Colonic mucosa (tissue), 4 donors: ENCODE data around the gene SCAF4. TPM values are rescaled to one million over a fixed set of nuclear protein-coding genes. Genes with fewer than 3 reads are reported as not detected.

Experiments used
- DNase-seq: peaks from one replicate; pipeline ENCODE4 v3.0.0-alpha.2; 2020
- H3K27ac ChIP-seq: fragments of 200-600 bp; one replicate; pipeline ENCODE4 v1.8.0; 2021
- H3K27me3 ChIP-seq: fragments of 200-600 bp; one replicate; pipeline ENCODE4 v1.8.0; 2021
- H3K36me3 ChIP-seq: fragments of 200-600 bp; one replicate; pipeline ENCODE4 v1.8.0; 2021
- H3K4me1 ChIP-seq: fragments of 200-600 bp; one replicate; pipeline ENCODE4 v1.8.0; 2021; ENCODE audit warnings: mild to moderate bottlenecking
- H3K4me3 ChIP-seq: fragments of 200-600 bp; one replicate; pipeline ENCODE4 v1.8.0; 2021
- H3K9ac ChIP-seq, 2 donors: one replicate each; pipeline ENCODE4 v1.7.0; 2013; ENCODE audit warnings: control low read depth in 2 of 2, low read depth in 2 of 2, low read length in 2 of 2
- H3K9me3 ChIP-seq: fragments of 200-600 bp; one replicate; pipeline ENCODE4 v1.8.0; 2021
- CTCF ChIP-seq: fragments of 200-600 bp; IDR thresholded peaks from one replicate; pipeline ENCODE4 v1.8.0; 2022; ENCODE audit warnings: antibody characterized with exemption, mild to moderate bottlenecking
- intact Hi-C: fragments of 100-400 bp; cut with DNase I; formaldehyde crosslinking; loops from one replicate; pipeline ENCODE4 v1.14.1; 2022
- total RNA-seq, 2 donors: library from RNA; stranded (reverse); fragmentation: NEBNext Ultra II Directional in 1 of 2; extraction: Animal tissue kit (Norgen Biotek cat#: 25700) in 1 of 2; gene quantifications; one replicate each; pipeline ENCODE4 v1.2.1, GENCODE V29; 2021
- donor health status: healthy.
- donor health status: DM: no; HTN: no; CAD: no.
- donor health status: DM: no; HTN: no; CAD: no.

Gene SCAF4
- total RNA-seq, 2 donors from 2014 or later = 35.1 to 35.9 TPM

- TF ChIP-seq CTCF = no peak
- H3K9ac ChIP-seq = no peak overlapping the region
- DNase-seq = no peak
- H3K36me3 ChIP-seq = no peaks in the 10 kb centered on the region
- H3K9me3 ChIP-seq = no peaks in the 10 kb centered on the region
- no peak overlapping the region for H3K27ac ChIP-seq
- intact Hi-C loops = no loop called here
- no peaks in the 10 kb centered on the region for H3K4me1 ChIP-seq
- H3K27me3 ChIP-seq = no peaks in the 10 kb centered on the region
- H3K4me3 ChIP-seq = no peak overlapping the region
Observed at GRCh38 chr21:31713115-31713514, 18.8 kb downstream of the SCAF4 start.

- H3K9ac ChIP-seq = no peak overlapping the region
- H3K4me3 ChIP-seq = no peak overlapping the region
- H3K9me3 ChIP-seq = no peaks in the 10 kb centered on the region
- no peak for TF ChIP-seq CTCF
- no peak overlapping the region for H3K27ac ChIP-seq
- intact Hi-C loops = no loop called here
- DNase-seq = no peak
- no peaks in the 10 kb centered on the region for H3K36me3 ChIP-seq
- H3K4me1 ChIP-seq = no peaks in the 10 kb centered on the region
- no peaks in the 10 kb centered on the region for H3K27me3 ChIP-seq
Observed at GRCh38 chr21:31711745-31712285, 20.1 kb downstream of the SCAF4 start.

- no peak overlapping the region for H3K27ac ChIP-seq
- no peaks in the 10 kb centered on the region for H3K9me3 ChIP-seq
- no peaks in the 10 kb centered on the region for H3K27me3 ChIP-seq
- no peak for DNase-seq
- no peaks in the 10 kb centered on the region for H3K4me1 ChIP-seq
- no peak overlapping the region for H3K9ac ChIP-seq
- H3K36me3 ChIP-seq = no peaks in the 10 kb centered on the region
- no peak overlapping the region for H3K4me3 ChIP-seq
- intact Hi-C loops = no loop called here
- TF ChIP-seq CTCF = no peak
Observed at GRCh38 chr21:31711326-31711725, 20.6 kb downstream of the SCAF4 start.

GRCh38 chr21:31710586-31710985, 21.3 kb downstream of the SCAF4 start:
- H3K4me1 ChIP-seq = no peaks in the 10 kb centered on the region
- no peak overlapping the region for H3K4me3 ChIP-seq
- TF ChIP-seq CTCF = no peak
- no peaks in the 10 kb centered on the region for H3K36me3 ChIP-seq
- no peaks in the 10 kb centered on the region for H3K27me3 ChIP-seq
- no peak overlapping the region for H3K9ac ChIP-seq
- H3K9me3 ChIP-seq = no peaks in the 10 kb centered on the region
- no peak for DNase-seq
- intact Hi-C loops = no loop called here
- H3K27ac ChIP-seq = no peak overlapping the region

GRCh38 chr21:31708541-31708940, 23.4 kb downstream of the SCAF4 start:
- intact Hi-C loops = no loop called here
- Histone ChIP-seq H3K9me3 (no peaks in the 10 kb centered on the region), H3K27ac (no peak overlapping the region), H3K36me3 (no peaks in the 10 kb centered on the region), H3K4me3 (no peak overlapping the region), H3K27me3 (no peaks in the 10 kb centered on the region), H3K4me1 (no peaks in the 10 kb centered on the region), H3K9ac (no peak overlapping the region)
- no peak for TF ChIP-seq CTCF
- DNase-seq = no peak
